Endothelial cell of hepatic sinusoid (primary cell): Measurements from ENCODE around the gene LRMDA.

Source experiments
- in situ Hi-C: cut with HindIII; loops from 2 replicates; pipeline ENCODE4 v1.10.0; 2017; ENCODE audit warnings: low sequenced_read_pairs

Gene LRMDA

DNA sequence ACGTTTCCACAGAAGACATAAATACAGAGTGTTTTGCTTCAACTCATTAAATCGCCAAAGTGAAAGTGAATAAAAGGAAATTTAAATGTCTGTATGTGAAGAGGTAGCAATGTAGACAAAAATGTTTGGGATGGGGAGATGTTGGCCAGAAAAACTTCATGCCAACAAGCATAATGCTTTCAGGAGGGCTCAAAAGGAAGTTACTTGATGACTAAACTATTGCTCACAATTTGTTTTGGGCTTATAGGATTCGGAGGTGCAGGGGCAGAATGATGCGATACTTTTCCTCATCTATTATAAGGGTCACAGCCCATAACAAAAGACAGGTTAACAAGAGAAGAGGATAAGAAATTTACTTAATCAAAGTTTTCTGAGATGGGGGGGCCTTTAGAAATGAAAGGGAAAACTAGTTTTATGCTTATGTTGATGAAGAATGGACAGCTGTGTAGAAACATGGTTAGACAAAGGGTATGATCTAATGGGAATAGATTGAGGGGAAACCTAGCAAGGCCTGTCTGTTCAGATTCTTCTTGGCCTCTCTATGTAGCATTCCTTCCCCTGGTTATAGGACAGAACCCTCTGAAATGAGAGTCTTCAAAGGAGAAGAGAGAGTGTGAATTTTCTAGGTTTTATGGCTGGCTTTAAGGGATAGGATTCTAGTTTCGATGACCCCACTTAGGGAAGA lies 898.6 kb downstream of the LRMDA start:
- in situ Hi-C loops: no loop called here

DNA sequence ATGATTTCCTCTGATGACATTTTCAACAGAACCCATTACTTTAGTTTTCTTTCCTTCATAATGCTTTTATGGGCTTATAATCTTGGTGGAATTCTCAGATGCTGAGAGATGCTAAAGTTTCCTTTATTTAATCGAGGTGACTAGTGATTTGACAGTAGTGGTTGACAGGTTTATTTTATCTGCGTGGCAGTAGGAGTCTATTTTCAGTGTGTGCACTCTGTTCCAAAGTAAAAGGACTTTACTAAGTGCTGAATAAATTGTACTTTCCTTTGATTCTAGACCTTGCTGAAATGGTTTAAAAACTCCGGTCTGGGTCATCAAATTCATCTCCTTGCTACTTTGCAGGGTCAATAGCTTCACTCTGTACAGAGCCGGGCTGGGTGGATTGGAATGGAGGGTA lies 900.3 kb downstream of the LRMDA start:
- in situ Hi-C loops: no loop called here

DNA sequence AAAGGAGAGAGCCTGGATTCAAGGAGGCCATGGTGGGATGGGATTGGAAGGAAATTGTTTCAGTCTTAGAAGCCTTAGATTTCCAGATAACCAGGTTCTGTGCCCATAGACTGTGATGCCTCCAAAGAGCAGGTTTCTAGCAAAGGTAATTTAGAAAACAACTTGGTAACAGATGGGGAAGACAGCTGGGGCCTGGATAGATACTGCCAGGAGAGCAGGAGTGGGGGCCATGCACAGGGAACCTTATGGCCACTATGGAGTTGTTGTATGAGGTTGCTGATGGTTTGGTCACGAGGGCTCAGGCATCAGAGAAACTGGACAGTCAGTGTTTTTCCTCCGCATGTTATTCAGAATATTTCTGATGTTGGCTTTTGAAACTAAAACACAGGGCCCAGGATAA lies 901.9 kb downstream of the LRMDA start:
- in situ Hi-C loops: no loop called here

DNA sequence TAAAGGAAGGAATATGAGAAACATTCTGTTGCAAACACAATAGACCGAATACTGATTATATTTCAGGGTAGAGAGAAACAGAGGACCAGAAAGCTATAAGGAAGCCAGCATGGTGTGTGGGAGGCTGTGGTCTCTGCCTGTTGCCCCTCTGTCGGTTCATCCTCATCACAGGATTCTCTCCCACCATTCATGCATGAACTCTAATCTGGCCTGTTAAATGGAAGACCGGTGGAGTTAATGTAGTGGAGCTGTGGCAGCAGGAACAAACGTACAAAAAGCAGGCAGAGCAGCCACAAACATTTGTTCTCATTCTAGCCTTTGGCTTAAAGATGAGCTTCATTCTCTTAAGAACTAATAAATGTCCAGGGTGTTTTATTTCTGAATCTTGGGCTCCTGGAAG lies 902.4 kb downstream of the LRMDA start:
- in situ Hi-C loops: no loop called here

DNA sequence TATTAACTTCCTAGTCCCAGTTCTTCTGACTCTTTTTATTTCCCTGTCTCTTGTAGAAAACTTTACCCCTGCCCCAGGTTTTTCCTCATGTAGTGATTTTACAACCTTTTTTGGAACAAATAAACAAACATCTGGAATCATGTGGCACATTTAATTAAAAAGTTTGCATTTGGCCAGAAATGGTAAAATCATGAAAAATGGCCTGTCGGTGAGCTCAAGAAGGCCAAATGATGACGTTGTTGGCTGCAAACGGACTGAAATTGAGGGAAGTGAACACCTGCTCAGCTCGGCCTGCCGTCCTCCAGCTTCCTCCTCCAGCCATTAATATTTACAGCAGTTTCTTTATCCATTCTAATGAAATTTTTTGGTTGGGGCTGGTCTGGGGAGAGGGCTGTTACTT lies 902.8 kb downstream of the LRMDA start:
- in situ Hi-C loops: no loop called here

DNA sequence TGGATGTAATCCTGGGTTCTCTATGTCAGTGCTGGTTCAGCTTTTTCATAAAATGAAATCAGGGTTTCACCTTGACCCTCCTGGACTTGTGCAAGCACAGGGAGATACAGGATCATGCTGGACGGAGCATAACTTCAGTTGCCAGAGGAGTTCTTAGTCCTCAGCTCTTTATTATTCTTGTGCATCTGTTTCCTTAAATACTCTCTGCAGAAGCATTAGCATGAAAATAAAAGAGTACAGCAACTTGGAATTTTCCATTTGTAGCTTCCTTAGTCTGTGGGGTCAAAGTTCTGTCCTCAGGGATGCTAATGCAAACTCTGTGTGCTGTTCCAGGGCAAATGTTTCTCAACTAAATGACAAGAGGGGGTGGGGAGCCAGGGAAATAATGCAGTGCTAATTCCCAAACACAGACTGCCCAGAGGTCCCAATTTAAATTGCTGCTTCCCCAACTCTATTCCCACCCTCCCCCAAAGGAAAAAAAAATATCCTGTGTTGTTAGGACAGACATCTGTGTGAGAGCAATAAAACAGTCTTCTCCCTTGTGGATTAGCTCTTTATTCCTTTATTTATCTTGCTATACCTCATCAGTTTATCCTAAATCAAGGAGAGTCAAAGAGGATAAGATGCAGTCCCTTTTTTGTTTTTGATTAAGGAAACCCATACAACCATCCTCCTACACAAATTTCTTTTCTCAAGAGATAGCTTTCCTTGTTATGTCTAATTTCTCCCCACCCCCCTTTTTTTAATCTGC lies 905.0 kb downstream of the LRMDA start:
- in situ Hi-C loops: no loop called here

DNA sequence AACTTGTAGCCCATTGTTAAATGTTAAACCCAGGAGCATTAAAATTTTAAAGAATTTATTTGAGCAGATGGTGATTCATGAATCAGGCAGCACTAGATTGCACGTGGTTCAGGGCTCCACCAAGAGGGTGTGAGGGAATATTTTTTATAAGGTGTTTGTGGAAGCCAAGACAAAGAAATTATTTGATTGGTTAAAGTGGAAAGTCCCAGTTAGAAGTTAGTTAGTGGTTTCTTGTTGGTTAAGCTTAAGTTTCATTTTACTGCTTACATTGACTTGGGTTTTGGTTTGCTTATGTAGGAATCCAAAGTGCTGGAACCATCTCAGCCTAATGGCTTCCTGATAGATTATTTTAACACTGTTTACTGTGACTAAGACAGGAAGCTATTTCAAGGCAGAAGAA lies 906.2 kb downstream of the LRMDA start:
- in situ Hi-C loops: no loop called here

DNA sequence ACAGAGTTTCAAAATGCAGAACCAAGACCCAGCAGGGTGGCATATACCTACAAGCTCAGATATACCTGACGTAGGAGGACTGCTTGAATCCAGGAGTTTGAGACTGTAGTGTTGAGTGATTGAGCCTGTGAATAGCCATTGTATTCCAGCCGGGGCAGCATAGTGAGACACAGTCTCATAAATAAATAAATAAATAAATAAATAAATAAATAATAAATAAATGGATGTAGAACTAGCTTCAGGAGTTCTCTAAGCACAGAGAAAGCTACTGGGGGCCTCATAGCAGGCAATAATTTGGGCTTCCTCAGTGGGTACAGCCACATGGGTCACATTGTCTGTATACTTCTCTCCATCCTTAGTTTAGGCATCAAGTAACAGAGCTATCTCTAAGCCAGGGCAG lies 906.8 kb downstream of the LRMDA start:
- in situ Hi-C loops: no loop called here

DNA sequence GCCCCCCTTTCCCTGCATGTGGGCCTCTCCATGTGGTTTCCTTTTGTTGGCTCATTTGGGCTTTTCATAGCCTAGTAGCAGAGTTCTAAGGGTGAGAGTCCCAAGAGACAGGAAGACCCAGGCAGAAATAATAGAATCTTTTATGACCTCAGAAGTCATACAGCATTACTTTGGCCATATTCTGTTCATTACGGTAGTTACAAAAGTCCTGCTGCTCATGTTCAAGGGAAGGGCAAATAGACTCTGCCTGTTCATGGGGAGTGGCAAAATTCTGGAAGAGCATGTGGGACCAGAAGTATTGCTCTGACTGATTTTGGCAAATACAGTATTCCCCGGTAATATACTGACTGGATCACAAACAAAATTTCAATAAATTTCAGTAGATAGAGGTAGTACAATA lies 910.3 kb downstream of the LRMDA start:
- in situ Hi-C loops: no loop called here

DNA sequence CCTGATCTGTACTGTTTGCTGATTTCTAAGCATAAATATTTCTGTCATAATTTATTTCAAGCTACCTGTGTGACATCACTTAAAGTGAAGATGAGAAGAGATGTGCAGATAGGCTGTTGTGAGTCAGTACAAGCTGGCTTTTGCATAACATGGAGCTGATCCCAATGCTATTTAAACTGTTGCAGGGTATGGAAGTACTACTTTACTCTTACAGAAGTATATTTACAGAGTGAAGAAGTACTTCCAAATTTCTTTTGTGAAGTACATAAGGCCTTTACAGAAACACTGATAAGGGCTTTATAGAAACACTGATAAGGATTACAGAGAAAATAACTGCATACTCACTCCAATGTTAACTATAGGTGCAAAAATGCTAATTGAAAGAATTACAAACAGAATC lies 911.6 kb downstream of the LRMDA start:
- in situ Hi-C loops: no loop called here

DNA sequence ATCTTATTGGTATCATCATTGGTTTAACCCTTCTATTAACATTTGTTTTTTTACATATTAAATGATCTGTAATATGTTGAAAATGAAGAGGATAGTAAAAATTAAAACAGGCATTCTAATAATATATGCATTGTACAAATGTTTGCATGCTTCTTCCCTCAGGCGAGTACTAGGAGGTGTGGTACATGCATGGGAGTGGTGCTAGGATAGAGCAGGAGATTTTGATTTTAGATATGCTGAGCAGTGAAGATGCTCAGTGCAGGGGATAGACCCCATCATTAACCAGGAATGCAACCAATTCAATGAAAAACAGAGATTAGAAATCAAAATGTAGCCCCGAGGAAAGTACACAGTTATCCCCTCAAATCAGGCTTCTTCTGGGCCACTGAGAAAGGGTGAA lies 916.4 kb downstream of the LRMDA start:
- in situ Hi-C loops: no loop called here

DNA sequence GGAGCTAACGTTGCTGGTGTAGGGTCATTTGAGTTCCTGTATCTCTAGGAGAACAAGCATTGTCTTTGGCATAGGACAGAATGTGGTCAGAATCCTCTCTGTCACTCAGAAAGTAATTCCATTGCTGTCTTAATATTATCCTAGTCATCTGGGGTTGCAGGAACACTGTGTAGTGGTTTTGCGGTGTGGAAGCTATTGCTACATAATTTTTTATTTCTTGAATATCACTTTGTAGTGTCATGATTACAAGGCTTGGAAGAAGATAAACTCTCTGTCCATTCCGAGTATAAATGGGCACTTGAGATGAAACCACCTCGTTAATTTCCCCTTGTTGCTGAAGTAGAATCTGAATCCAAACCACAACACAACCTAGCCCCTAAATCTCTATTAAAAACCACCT lies 919.2 kb downstream of the LRMDA start:
- in situ Hi-C loops: loop anchor here (5.0 kb wide), 1 partner anchor 43 kb away; no protein-coding TSS in a partner anchor

DNA sequence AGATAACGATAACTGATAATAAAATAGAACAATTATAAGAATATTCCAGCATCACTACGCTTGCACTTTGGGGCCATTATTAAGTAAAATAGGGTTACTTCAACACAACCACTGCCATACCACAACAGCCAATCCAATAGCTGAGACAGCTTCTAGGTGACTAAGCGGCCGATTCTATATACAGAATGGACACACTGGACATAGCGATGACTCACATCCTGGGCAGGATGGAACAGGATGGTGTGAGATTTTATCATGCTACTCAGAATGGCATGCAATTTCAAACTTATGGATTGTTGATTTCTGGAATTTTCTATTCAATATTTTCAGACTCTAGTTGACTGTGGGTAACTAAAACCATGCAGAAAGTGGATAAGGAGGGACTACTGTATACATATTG lies 920.9 kb downstream of the LRMDA start:
- in situ Hi-C loops: loop anchor here (5.0 kb wide), 1 partner anchor 45 kb away; no protein-coding TSS in a partner anchor

DNA sequence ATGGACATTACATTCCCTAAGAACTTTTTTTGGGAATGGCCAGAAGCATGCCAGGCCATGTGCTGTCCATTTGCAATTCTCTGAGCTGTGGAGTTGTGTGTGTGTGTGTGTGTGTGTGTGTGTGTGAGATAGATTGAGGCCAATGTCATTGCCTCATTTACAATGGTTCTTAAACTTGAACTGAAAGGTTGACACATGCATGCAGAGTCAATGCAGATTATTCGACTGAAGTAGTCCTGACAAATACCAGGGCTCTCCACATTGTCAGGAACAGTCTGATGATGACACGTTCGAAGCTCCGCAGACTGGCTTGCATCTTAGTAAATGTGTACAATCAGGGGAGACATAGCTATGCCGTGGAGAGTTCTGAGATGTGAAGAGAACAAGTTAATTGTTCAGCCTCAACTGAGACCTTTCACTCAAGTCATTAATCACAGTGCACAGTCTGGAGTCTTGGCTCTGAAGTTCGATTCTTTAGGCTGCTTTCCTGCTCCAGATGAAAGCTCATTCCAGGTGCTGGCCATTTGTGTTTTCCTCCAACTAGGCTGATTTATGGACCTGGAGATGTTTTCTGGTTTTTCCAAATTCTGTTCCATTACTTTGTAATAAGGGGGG lies 921.9 kb downstream of the LRMDA start:
- in situ Hi-C loops: loop anchor here (5.0 kb wide), 1 partner anchor 46 kb away; no protein-coding TSS in a partner anchor

DNA sequence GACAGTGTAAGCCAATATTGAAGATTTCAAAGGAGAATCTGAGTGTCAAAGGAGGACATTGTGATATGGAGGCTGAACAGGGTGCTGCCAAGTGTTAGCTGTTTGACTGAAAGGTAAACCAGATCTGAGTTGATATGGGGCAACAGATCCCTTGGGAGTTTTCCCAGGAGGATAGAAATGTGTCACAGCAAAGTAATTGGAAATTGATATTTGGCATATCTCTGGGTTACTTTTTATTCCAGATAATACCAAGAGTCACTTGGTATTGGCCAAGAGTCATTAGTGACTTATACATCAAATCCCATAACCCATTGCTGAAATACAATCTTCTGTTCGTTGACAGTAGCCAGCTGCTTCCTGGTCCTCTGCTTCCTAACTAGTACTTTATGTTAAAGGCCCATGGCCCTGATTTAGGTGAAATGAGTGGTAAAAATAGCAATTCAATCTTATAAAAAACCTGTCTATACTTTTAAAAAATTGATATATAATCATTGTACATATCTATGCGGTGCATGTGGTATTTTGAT lies 922.9 kb downstream of the LRMDA start:
- in situ Hi-C loops: loop anchor here (5.0 kb wide), 1 partner anchor 47 kb away; no protein-coding TSS in a partner anchor

DNA sequence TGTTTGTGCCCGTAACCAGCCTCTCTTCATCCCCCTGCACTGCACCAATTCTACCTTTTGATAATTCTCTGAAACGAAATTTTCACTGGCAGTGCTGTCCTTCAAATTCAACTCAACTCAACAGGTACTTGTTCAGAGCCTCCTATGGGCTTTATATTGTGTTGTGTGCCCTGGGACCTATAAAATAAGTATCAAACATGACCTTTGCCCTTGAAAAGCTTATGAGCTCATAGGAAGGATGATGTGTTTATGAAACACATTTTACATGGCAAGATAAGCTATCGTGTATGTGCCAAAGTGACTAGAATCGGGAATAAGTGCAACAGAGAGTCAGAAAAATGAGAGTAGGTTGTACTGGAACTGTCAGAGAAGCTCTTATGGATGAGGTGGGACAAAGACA lies 923.5 kb downstream of the LRMDA start:
- in situ Hi-C loops: loop anchor here (5.0 kb wide), 1 partner anchor 48 kb away; no protein-coding TSS in a partner anchor

DNA sequence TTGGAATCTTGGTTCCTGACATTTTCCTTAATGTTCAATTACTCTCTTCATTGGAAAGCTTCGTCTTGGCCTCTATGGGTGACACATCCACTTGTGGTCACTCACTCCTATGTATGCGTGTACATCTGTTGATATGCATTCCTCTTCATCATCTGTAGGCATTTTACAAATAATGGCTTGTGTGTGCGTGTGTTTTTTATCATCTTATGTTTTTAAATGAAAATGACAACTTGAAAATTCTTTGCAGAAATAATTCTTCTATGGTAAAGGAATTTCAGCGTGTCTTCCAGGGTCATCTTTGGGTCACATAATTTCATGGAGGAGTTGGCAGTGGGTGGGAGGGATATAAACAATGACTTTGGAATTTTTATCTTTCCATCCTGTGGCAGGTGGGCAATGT lies 925.1 kb downstream of the LRMDA start:
- in situ Hi-C loops: no loop called here

DNA sequence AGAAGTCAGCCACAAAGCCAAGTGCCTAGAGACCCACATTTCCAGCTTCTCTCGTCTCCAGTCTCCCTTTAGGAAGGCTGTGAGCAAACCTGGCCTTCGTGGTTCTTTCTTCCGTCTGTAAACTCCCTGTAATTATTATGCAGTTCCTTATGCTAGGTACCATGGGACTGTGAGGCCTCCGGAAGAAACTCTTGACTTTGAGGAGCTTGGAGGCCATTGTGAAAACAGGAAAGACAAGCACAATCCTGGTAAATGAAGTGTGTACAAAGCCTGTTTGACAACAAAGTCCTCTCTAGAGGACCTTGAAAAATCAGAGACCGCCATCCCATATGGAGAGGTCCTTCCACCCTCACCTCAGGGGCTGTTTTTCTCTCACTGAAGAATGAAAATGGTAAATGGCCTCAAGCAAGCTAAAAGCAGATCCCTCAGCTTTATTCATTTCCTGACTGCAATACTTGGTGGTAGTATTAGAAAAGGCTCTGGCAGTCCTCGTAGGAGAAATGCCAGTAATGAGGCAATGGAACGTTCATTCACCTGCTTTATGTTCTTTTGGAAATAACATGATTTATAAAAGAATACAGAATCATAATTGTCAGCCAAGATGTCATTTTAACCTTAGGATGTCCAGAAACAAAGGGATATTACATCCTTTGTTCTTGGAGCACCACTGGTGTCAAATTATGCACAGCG lies 926.4 kb downstream of the LRMDA start:
- in situ Hi-C loops: no loop called here

DNA sequence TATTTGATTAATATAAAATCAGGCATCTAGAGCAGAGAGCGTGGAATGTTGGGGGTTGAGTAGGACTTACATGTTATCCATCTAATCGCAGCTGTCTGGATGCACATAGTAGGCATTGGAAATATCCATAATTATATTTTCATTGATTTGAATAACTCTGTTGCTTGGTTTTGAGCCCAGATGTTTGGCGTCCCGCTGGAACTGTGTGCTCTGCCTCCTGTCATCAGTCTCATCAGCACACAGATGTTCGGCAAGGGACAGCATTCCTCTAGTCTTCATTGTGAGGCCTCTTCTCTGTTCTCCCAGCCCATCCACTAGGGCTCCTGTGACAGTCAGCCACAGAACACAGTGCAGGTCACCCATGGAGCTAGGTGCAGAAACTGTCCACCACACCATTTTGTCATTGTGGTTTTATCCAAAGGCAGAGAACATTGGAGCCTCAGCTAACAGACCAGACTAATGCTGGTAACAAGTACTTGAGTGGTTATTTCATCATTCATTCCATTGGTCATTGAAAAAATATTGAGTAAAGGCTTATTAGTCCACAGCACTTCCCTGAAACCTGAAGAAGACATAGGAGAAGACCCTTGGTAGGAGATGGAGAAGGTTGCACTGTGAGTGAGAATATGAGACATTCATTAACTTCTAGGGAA lies 927.4 kb downstream of the LRMDA start:
- in situ Hi-C loops: no loop called here

DNA sequence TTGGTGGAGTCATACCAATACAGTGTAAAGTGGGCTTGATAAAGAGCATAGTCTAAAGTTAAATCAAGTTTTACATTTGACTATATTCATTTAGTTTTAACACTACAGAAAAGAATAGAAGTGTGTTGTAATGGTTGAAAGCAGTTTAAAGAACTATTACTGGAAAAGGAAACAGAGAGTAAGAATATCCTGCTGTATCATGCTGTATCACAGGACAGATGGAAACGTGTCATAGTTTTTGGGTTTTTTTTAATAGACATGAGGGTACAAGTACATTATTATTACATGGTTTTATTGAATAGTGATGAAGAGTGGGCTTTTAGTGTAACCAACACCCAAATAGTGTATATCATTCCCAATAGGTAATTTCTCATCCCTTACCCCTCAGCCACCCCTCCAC lies 944.3 kb downstream of the LRMDA start:
- in situ Hi-C loops: no loop called here
